Choroid plexus epithelial cell (primary cell): ENCODE measurements around the gene MGAT5B.

Source experiments
- DNase-seq: peaks from one replicate; pipeline ENCODE4 v3.0.0-alpha.2; 2010; ENCODE audit warnings: low read depth
- H3K4me3 ChIP-seq: 2 replicates; pipeline ENCODE4 v1.5.1; 2011; ENCODE audit warnings: low read depth, mild to moderate bottlenecking, control low read depth, low read length, moderate library complexity
- CTCF ChIP-seq: conservative IDR thresholded peaks from 2 replicates; pipeline ENCODE4 v1.5.1; 2011; ENCODE audit warnings: low read depth, mild to moderate bottlenecking, control low read depth, inconsistent platforms, low read length, moderate library complexity

MGAT5B gene

DNA sequence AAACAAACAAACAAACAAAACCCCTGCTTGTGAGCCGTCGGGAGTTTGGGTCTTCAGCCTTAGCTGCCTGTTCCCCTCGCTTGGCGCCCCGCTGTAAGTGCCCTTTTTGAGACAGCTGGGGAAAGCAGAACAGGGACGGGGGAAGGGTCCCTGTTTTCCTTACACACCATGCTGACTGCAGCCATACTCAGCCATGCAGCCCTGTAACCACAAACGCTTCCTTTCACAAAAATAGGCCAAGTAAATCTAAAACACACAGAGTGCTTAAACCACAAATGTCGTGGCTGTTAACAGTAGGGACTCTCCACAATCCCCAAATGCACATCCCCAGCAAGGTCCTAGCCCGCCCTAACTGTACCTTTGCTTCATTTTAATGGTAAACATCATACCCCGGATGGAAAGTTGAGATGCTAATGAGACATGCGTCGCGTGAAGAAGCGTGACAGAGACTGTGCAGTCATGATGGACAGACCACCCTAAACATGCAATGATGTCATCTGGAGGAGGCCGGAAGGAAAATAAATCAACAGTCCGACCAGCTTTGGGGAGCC lies 129.9 kb downstream of the MGAT5B start:
- DNase-seq, result no peak
- TF ChIP-seq CTCF, result no peak
- no peak overlapping the region for H3K4me3 ChIP-seq

- no peak for DNase-seq
- no peak for TF ChIP-seq CTCF
- H3K4me3 ChIP-seq, result no peak overlapping the region
Observed at GRCh38 chr17:76998839-76999238, 130.6 kb downstream of the MGAT5B start.
